ENCODE measurements around the gene RAB11FIP2.

DNA sequence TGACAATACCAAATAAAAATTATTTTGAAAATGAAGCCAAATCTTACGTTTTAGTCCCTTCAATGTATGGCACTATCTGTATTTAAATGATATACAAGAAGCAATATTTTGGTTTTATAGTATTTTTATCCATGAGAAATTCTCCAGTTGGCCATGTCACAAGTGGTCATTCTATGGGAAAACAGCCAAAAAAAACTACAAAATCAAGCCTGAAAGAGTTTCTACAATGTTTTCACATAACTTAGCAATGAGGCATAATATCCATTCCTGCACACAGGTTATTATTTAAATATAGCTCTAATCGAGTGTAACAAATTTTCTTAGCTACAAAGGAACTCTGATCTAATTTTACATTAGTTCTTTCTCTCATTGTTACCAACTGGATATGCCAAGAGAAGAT is 5.4 kb downstream of the RAB11FIP2 start:
- TF ChIP-seq POLR2AphosphoS5 (IDR thresholded peaks at IDR 0.05; ENCODE audit: low read depth, low read length) (no peak), FOXP2 (optimal IDR thresholded peaks at IDR 0.05; ENCODE audit: borderline replicate concordance, extremely low read depth, extremely low read length, insufficient read depth) (no peak), SIN3A (IDR thresholded peaks at IDR 0.05; ENCODE audit: borderline replicate concordance, insufficient read depth, low read length) (no peak), TAF1 (IDR thresholded peaks at IDR 0.05; ENCODE audit: borderline replicate concordance, insufficient read depth, low read length) (no peak)
- TF ChIP-seq, protein P1, sequence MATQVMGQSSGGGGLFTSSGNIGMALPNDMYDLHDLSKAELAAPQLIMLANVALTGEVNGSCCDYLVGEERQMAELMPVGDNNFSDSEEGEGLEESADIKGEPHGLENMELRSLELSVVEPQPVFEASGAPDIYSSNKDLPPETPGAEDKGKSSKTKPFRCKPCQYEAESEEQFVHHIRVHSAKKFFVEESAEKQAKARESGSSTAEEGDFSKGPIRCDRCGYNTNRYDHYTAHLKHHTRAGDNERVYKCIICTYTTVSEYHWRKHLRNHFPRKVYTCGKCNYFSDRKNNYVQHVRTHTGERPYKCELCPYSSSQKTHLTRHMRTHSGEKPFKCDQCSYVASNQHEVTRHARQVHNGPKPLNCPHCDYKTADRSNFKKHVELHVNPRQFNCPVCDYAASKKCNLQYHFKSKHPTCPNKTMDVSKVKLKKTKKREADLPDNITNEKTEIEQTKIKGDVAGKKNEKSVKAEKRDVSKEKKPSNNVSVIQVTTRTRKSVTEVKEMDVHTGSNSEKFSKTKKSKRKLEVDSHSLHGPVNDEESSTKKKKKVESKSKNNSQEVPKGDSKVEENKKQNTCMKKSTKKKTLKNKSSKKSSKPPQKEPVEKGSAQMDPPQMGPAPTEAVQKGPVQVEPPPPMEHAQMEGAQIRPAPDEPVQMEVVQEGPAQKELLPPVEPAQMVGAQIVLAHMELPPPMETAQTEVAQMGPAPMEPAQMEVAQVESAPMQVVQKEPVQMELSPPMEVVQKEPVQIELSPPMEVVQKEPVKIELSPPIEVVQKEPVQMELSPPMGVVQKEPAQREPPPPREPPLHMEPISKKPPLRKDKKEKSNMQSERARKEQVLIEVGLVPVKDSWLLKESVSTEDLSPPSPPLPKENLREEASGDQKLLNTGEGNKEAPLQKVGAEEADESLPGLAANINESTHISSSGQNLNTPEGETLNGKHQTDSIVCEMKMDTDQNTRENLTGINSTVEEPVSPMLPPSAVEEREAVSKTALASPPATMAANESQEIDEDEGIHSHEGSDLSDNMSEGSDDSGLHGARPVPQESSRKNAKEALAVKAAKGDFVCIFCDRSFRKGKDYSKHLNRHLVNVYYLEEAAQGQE (IDR thresholded peaks at IDR 0.05; ENCODE audit: insufficient read depth in 1 of 2, low read depth in 2 of 2, low read length in 2 of 2) = no peak
